Keratinocyte (primary cell): ENCODE measurements around the gene ORM2.

Source experiments
- EZH2 ChIP-seq: IDR thresholded peaks from one replicate; pipeline ENCODE4 v1.6.1; 2012; ENCODE audit warnings: inconsistent platforms, mild to moderate bottlenecking, low read length, moderate library complexity
- TF ChIP-seq, protein P1 (sequence below), 3 experiments: IDR thresholded peaks in 1 of 3; conservative IDR thresholded peaks in 1 of 3; optimal IDR thresholded peaks in 1 of 3; 2 replicates in 2 of 3; 3 replicates in 1 of 3; pipeline versions ENCODE3 to v1.5.1; 2011; ENCODE audit warnings: low read length in 3 of 3, mild to moderate bottlenecking in 3 of 3, moderate library complexity in 2 of 3, control low read depth in 1 of 3, inconsistent platforms in 1 of 3; ENCODE audit not compliant: insufficient read depth in 2 of 3; ENCODE audit errors: extremely low read depth in 1 of 3

DNA sequence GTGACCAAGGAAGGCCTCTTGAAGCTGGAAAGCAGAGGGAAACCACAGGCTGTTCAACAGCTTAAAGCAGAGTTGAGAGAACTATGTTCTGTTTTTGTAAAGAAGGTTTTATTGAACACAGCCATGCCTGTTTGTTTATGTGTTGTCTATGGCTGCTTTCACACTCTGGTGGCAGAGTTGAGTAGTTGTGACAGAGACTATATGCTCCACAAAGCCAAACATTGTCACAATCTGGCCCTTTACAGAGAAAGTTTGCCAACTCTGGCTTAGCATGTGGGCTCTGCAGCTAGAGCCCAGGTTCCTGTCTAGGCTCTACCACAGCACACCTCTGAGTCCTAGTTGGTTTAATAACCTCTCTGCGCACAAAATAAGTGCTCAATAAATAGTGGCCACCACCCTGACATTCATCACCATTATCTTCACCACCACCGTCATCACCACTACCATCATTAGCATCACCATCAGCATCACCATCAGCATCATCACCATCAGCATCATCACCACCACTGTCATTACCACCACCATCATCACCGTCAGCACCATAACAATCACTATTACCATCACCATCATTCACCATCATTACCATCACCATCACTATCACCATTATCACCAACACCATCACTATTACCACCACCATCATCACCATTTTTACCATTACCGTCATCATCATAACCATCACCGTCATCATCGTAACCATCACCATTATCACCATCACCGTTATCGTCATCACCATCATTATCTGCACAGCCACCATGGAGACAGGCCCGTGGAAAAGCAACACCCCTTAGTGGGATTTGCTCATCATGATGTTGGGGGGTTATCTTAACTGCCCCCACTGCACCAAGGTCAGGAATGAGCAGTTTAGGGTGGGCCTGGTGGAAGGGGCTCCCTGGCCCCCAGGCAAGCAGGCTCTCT lies 39.8 kb downstream of the ORM2 start:
- TF ChIP-seq, protein P1, sequence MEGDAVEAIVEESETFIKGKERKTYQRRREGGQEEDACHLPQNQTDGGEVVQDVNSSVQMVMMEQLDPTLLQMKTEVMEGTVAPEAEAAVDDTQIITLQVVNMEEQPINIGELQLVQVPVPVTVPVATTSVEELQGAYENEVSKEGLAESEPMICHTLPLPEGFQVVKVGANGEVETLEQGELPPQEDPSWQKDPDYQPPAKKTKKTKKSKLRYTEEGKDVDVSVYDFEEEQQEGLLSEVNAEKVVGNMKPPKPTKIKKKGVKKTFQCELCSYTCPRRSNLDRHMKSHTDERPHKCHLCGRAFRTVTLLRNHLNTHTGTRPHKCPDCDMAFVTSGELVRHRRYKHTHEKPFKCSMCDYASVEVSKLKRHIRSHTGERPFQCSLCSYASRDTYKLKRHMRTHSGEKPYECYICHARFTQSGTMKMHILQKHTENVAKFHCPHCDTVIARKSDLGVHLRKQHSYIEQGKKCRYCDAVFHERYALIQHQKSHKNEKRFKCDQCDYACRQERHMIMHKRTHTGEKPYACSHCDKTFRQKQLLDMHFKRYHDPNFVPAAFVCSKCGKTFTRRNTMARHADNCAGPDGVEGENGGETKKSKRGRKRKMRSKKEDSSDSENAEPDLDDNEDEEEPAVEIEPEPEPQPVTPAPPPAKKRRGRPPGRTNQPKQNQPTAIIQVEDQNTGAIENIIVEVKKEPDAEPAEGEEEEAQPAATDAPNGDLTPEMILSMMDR (optimal IDR thresholded peaks at IDR 0.05 in 1 of 3, IDR thresholded peaks at IDR 0.05 in 1 of 3, conservative IDR thresholded peaks at IDR 0.05 in 1 of 3; ENCODE audit: extremely low read depth in 1 of 3, insufficient read depth in 2 of 3, low read length in 3 of 3): no peak
- TF ChIP-seq EZH2: no peak
